Activated CD4-positive, CD25-positive, alpha-beta regulatory T cell (primary cell): Measurements from ENCODE around the gene DENND6A.
"Not testable (repeated sequence)": the region's sequence is repeated elsewhere in the genome, so short reads cannot be mapped to it uniquely, and the experiment has no call there.

Experiments used
- DNase-seq, 4 experiments: peaks; one replicate each; lab custom pipeline; 2025; lab: John Stamatoyannopoulos, UW

The DENND6A gene

DNA sequence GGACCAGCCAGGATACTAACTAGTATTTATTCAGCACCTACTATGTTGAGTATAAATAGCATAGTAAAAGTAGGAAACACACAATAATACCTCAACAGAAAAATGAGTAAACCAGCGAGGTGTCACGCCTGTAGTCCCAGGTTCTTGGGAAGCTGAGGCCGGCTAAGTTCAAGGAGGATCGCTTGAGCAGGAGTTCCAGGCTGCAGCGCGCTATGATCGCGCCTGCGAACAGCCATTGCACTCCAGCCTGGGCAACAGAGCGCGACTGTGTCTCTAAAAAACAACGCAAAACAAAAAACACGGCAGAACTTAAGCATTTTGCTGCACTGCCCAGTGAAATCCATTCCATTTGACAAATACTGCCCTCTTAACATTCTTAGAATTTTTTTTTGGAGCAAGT lies 1.3 kb upstream of the DENND6A start:
- DNase-seq: no peak

DNA sequence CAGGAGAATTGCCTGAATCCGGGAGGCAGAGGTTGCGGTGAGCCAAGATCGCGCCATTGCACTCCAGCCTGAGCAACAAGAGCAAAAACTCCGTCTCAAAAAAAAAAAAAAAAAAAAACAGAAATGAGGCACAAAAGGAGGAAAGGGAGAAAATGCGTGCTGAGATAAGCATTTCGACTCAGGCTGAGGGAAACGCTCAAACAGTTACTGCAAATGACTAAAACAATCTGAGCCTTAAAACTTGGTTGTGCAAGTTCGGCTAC lies 813 bp downstream of the DENND6A start:
- not testable (repeated sequence) for DNase-seq

DNA sequence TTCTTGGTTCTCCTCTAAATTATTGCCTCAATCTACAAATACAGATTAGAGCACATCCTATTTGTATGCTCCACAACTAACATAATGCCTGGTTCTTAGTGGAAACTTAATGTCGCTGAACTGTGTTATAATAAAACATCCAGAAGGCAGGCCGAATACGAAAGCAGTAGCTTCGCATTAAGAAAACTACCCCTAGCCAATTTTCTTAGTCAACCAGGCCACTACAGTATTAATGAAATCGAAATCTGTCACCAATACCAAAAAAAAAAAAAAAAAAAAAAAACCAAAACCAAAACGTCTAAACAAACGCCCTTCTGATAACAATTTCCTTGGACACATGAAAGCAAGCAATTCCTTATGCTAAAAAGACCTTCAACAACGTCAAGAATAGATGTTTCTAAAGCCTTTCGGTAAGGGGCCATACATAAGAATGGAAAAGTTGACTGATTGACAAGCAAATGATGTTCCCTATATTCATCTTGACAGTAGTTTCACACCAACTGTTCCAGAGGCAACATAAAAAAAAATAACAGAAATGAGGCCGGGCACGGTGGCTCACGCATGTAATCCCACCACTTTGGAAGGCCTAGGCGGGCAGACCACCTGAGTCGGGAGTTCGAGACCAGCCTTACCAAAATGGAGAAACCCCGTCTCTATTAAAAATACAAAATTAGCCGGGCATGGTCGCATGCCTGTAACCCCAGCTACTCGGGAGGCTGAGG lies 1.3 kb downstream of the DENND6A start:
- no peak for DNase-seq

DNA sequence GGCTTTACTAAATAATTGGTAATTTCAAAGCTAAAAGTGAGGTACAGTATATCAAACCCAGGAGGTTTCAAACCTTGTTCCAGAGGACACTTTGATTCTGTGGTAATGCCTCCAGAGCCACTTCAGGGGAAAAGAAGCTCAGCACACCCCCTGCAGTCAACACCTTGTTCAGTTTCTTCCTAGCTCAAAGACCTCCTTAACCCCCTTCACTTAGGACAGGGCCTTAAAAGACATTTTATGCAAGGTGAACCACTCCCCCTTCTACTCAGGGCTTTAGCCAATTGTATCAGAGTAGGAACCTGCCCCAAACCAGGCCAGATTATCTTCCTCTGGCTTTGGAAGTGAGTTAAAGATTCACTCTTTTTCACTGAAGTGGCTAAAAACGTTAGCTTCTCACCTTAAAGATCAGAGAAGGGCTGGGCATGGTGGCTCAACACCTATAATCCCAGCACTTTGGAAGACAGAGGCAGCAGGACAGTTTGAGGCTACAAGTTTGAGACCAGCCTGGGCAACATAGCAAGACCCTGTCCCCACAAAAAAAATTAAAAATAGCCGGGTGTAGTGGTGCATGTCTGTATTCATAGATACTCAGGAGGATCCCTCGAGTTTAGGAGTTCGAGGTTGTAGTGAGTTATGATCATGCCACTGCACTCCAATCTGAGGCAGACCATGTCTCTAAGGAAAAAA lies 3.4 kb downstream of the DENND6A start:
- no peak for DNase-seq

DNA sequence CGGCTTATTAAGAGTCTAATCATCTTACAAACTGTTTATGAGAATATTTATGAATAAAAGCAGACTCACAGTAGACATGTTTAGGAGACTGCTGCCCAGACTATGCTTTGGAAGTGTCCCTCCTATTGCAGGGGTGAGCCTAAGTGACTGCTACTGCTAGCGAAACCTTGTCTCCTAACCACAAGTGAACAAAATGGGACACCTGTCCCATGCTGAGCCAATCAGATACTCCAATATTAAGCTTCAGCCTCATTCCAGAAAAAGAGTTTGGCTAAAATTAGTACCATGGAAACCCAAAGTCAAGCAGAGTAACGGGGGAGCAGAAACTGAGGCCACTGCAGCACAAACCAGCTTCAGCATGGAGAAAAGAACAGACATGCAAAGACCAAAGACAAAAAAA lies 4.6 kb downstream of the DENND6A start:
- no peak for DNase-seq

DNA sequence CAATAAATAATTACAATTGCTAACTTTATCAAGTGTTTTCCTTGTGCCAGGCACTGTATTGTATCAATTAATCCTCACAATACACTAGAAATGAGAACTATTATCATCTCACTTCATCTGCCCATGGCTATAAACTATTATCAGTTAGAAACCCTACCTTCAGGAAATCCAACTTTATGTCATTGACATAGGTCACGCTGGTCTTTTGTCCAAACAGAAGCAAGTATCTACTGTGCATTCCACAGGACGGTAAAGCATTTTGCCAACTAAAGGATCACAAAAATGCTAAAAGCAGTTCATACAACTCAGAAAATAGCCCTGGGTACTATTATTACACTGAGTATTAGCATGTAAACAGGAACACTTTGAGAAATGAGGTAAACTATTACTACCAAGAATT lies 9.6 kb downstream of the DENND6A start:
- DNase-seq: no peak

DNA sequence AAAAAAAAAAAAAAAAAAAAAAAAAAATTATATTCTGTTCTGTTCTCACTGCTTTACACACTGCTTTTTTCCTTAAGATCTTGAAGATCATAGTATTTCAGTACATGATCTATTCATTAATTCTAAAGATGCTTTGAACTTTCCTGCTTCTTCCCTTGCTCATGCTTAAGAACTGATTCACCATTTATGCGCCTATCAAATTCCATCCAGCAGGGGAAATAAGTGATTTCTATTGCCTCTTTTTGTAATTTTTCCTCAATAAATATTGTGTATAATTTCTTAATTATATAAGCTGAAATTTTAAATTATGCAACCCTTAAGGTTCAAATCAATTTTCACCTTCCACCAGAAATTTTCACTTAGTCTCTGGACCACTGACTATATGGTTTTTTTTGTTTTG lies 10.6 kb downstream of the DENND6A start:
- DNase-seq: no peak

DNA sequence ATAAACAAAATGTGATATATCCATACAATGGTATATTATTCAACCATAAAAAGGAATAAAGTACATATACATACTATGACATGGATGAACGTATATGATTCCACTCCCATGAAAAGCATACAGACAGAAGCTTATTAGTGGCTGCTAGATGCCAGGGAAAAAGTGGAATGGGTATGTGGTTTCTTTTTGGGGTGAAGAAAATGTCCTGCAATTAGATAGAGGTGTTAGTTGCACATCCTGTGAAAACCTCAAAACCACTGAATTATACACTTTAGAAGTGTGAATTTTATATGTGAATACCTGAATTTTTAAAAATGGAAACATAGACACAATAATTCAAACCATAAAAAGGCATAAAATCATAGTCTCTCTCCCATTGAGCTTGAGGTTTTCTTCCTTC lies 11.2 kb downstream of the DENND6A start:
- DNase-seq: no peak

DNA sequence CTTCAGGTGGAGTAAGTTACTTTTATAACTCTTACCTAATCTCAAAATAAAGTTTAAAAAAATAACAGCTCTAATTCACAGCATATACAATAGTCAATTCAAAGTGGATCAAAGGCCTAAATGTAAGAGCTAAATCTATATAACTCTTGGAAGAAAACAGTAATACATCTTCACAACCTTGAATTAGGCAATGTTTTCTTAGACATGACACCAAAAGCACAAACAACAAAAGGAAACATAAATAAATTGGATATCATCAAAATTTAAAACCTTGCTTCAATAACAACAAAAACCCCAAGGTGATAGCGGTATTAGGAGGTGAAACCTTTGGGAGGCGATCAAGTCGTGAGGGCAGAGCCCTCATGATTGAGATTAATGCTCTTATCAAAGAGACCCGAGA lies 12.8 kb downstream of the DENND6A start:
- DNase-seq: no peak

DNA sequence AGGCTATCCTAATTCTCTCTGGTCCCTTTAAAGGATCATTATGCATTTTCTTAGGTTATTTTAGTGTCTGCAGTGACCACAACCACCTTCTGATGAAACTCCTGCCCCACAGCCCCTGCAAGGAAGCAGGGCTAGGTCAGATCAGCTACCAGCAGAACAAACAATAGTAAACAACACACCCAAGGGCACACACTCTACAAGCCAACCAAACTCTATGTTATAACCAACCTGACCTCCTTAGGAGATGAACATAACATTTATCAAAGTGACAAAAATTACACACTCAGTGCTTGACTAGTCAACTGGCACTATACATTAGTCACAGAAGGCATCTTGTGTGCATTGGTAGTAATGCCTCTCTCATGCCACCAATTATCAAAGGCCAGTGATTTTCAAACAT lies 17.3 kb downstream of the DENND6A start:
- DNase-seq: no peak

DNA sequence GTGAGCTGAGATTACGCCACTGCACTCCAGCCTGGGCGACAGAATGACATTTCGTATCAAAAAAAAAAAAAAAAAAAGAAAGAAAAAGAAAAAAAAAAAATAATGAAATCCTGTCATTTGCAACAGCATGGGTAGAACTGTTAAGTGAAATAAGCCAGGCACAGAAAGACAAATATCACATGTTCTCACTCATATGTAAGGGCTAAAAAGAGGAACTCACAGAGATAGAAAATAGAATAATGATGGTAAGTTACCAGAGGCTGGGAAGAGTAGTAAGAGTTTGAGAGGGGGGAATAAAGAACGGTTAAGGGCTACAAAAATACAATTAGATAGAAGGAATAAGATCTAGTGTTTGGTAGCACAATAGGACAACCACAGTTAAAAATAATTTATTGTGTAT lies 19.7 kb downstream of the DENND6A start:
- DNase-seq: no peak

DNA sequence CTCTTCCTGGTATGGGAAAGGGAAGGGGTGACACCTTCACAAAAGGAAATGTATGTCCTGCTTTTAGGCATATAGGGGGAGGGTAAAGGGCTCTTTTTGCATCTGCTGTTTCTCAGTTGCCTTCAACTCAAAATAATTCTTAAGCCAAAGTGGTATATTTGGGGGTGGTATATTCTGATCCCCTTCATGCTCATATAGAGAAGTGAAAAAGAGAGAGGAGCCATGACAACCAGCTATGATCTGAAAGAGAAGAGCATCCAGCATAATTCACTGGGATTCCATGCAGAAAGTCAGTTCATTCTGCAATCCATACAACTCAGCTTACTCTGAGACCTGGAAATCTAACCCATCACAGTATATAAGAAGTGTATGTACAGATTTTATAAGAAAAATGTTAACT lies 22.3 kb downstream of the DENND6A start:
- DNase-seq: no peak

DNA sequence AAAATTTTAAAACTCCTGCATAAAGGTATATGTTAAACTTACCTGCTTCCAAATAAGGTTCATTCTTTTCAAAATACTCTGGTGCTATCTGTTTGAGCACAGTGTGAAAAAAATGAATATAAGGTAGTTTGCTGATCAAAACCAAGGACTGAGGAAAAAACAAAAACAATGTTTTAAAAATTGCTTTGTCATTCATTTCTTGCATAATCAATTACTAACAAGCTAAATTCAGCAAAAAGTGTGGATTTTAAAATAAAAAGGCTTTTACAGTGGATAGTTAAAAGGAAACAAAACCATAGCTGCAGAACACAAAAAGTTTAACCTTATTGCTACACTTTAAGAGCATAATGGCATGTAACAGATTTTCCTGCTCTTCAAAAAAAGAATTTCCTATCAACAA lies 31.5 kb downstream of the DENND6A start:
- no peak for DNase-seq

DNA sequence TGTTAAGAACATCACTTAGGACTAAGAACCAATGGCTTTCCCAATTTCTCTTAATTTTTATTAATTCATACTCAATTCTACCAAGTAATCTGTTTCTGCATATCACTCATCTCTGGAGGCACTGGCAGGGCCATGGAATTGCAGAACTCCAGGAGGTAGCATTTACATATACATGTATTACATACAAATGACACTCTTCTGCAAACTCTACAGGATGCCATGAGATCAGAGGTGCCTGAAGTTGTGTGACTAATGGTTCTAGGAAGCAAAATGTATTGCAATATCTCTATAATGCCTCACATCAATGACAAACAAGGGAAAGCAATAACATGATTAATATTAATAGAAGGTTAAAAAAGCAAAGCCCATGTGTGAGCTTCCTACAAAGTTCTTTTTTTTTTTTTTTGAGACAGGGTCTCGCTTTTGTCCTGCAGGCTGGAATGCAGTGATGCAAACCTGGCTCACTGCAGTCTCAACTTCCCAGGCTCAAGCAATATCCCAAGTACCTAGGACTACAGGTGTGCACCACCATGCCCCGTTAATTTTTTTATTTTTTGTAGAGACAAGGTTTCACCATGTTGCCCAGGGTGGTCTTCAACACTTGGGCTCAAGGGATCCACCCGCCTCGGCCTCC lies 33.0 kb downstream of the DENND6A start:
- no peak for DNase-seq

DNA sequence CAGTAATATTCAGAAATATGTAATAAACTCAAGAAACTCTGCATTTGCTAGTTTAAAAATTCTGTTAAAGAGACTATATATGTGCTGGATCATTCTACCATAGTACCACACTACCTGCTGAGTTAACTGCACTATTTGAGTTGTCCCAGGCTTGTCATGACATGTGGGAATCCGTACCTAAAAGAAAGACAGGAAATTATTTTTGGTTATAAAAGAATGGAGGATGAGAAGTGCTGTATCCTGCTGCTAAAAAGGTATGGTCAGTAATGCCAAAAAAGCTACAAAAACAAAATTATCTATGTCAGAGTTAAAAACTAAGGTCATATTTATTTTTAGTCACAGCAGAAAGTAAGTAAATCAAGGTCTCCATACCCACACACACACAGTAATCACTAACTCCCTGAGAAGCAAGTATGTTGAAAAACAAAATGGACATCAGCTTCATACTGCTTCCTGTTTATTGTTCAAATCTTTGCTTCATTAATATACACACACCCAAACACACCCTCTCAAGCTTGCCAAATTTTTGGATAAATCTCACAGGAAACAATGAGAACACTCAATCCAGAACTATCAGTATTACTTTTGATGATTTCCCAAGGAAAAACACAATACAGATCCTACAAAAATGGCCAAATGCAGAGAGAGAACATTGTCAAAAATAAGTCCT lies 33.7 kb downstream of the DENND6A start:
- DNase-seq: no peak

DNA sequence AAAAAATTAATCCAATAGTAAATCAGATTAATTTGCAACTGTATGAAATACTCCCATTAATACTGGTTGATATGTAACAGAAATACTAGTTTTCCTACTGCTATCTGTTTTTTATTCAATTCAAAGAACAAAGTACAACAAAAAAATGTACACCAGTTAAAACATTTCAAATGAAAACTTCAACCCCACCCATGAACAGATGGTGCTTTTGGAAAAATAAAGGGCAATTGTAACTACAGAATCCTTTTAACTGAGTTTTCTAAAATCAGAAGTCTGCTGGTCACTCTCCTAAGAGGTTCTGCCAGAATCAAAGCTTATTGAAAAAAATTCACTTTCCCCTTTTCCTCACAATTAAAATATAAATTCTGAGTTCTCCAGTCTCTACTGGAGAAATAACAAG lies 34.3 kb downstream of the DENND6A start:
- no peak for DNase-seq

DNA sequence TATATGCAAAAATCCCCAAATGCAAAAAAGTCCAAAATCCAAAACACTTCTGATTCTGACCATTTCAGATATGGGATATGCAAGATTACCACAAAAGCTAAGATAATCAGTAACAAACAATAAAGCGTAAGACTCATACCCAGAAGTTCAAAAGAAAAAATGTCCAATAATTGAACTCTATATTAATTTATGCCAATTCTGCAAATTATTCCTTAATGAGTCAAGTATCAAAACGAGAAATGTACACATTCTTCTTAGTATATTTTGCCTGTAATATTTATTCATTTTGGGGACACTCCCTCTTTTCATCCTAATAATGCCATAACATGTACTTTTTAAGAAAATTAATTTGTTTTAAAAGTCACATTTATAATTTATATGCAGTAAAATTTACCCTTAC lies 37.1 kb downstream of the DENND6A start:
- DNase-seq: no peak

DNA sequence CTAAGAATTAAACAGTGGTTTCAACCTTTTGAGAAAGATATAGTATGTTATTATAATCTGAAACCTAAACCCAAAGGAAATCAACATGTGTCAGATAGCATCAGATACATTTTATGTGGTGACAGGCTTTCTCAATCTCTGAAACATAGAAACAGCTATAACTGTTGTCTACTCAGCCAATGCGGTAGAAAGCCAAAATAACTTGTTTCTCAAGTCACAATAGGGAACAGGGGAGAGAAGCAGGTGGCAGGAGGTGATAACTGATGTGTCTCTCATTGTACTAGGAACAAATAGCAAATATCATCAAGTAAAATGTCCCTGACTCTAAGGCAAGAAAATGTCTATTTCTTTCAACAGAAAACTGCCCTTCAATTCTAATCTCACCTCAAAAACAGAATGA lies 38.6 kb downstream of the DENND6A start:
- no peak for DNase-seq

DNA sequence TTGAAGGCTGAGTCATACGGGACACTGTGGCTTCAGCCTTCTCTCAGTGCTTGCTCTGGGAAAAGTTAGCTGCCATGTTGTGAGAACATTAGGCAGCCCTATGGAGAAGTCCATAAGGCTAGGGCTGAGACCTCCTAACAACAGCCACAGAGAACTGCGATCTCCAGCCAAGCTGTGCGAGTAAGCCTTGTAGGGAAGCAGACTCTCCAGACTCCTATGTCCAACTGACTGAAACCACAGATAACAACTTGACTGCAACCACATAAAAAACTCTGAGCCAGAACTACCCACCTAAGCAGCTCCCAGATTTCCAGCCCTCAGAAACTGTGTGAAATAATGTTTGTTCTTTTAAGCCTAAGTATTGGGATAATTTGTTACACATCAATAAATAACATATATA lies 40.7 kb downstream of the DENND6A start:
- no peak for DNase-seq

DNA sequence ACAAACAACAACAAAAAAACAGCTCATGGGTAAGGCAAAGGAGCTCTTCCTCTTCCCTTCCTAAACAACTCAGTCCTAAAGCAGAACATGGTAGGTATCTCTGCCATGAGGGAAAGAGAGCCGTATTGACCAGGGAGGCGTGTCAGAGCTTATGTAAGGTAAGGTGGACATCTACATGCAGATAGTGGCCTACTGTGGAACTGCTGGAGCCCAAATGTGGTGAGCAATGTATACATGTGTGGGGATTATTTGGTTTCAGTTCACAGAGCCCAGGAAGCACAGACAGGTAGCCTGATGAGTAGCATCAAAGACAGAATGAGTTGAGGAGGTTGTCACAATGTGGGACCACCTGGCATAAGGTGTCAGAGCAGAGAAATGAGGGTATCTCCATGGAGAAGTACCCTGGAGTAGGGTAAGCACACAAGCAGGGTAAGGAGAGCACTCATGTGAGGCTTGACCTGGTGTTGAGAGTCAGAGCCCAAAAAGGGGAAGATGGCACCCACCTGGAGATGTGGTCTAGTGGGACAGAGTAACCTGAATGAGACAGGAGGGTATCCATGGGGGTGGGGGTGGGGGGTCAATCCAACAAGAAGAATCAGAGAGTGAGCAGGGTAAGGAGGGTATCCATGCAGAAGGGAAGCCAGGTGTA lies 45.5 kb downstream of the DENND6A start:
- no peak for DNase-seq

DNA sequence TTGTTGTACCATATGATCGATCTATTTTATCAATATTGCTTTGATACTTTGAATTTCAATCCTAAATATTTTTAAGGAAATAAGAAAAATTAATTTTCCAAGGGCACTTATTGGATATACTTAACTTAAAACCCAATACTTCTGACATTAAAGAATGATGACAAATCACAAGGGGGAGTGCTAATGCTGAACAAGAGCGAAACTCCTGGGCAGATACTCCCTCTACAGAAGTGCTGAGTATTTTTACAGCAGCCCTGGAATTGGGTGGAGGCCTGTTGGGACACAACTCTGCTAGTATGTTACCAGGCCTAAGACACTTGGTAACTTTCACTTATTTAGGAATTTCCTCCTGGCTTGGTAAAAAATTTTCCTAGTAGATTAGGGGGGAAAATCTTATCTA lies 46.2 kb downstream of the DENND6A start:
- no peak for DNase-seq

DNA sequence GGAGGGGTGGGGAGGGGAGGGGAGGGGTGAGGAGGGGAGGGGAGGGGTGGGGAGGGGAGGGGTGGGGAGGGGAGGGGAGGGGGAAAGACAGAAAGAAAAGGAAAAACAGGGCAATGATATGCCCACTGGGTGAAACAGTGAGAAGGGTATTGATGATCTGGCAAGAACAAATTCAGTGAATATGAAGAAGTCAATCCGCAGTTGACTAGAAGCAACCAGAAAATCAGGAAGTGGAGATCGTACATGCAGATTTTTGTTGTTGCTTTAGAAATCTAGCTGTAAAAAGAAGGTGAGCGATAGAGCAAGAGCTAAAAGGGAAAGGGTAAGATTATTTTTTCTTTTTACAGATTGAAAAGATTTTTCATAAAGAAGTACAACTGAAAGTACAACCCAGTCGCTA lies 48.1 kb downstream of the DENND6A start:
- no peak for DNase-seq

DNA sequence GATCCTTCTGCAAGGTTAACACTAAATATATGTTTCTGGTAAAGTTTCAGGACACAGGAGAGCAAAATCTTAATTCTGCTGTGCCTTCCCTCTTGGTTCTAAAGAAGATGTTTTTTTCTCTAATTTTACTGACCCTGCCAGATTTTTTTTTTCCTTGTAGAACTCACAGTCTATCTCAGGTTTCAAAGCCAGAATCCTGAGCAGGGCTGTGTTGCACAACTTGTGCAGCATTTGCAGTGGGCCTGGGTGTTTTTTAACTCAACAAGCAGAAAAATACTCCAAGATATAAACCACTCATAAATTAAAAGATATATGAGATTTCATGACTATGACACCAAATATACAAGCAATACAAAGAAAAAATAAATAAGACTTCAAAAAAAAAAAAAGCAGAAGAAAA lies 55.5 kb downstream of the DENND6A start:
- DNase-seq: no peak
